ENCODE measurements around the gene RNF157. TPM values are rescaled to one million over a fixed set of nuclear protein-coding genes. Genes with fewer than 3 reads are reported as not detected.

RNF157 gene
- total RNA-seq, 1 donor from 2014 or later, result 3.1 TPM

DNA sequence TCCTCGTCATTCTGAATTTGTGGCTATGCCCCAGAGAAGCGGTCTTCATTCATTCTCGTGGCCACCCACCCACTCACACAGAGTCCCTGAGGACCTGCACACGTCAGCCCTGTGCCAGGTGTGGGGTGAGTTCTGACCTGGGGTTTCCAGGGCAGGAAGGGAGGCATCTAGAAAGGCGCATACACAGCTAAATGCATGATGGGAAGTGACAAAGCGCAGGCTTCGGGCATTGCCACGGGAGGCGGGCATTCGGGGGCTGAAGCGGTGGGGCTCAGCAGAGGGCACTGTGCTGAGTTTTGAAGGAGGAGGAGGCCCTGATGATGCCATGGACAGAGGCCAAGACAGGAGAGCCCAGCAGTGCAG, 35.8 kb upstream of the RNF157 start:
- intact Hi-C loops (cut with micrococcal nuclease), result loop anchor here (1.0 to 10.0 kb wide), 3 partner anchors 12 to 371 kb away; partner anchors contain the start of genes FOXJ1 and MRPL38
- DNase-seq, result peak; percentile 60

DNA sequence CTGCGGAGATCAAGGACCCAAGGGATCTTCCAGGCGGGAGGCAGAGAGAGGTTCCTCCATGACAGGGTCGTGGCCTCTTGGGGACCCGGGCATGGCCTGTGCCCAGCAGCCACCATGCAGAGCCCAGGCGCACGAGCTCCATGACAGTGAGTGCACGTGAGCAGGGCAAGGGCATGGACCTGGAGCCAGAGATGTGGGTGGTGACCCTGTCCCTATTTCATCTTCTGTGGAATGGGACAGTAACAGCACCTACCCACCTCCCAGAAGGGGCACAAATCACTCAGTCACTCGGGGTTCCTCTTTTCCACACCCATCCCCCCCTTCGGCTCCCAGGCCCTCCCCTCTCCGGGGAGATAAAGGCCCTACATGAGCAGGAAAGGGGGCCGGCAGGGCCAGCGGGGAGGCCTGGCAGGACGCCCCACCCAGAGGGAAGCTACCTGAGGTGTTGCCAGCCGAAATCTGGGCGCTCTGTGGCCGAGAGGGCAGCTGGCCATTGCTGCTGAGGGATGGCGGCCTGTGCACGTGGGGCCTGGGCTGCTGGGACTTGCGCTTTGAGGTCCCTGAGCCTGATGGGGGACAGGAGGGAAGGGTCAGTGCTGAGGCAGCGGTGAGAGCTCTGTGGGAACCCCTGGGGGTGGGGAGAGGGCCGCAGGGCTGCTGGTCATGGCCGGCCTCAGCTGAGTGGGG, 35.2 kb upstream of the RNF157 start:
- DNase-seq (no peak), ATAC-seq (ENCODE audit: low read depth) (no peak)
- peak overlapping the region; percentile 24 for H3K4me3 Mint-ChIP-seq
- H3K27me3 Mint-ChIP-seq, result no peaks in the 10 kb centered on the region
- H3K9me3 Mint-ChIP-seq, result no peaks in the 10 kb centered on the region
- peaks cover 6% of the 10 kb centered on the region for H3K36me3 Mint-ChIP-seq (ENCODE audit: low read depth)
- H3K4me1 Mint-ChIP-seq, result peaks cover 68% of the 10 kb centered on the region
- no peak for TF ChIP-seq CTCF (IDR thresholded peaks at IDR 0.05)
- H3K27ac Mint-ChIP-seq, result peak overlapping the region; percentile 94
- CTCF ChIA-PET, result interaction anchor here (0.6 to 3.8 kb wide), 7 partner anchors 26 to 154 kb away, joined by 3 to 22 read pairs (median 3); no protein-coding TSS in a partner anchor
- intact Hi-C loops (cut with micrococcal nuclease), result loop anchor here (1.0 to 10.0 kb wide), 3 partner anchors 11 to 371 kb away; partner anchors contain the start of genes FOXJ1 and MRPL38
- POLR2A ChIA-PET, result interaction anchor here (0.6 to 17.7 kb wide), 18 partner anchors 11 to 1263 kb away, joined by 3 to 481 read pairs (median 4); partner anchors contain the start of genes EXOC7, MRPL38, MRPL58 and RNF157

More for the DNA sequence above, 35.8 kb upstream of the RNF157 start:
- peaks cover 2% of the 10 kb centered on the region for H3K36me3 Mint-ChIP-seq (ENCODE audit: low read depth)
- no peaks in the 10 kb centered on the region for H3K9me3 Mint-ChIP-seq
- ChIA-PET POLR2A (interaction anchor here (0.5 to 17.7 kb wide), 18 partner anchors 12 to 1264 kb away, joined by 3 to 481 read pairs (median 4); partner anchors contain the start of genes EXOC7, MRPL38, MRPL58 and UBALD2), CTCF (interaction anchor here (0.6 to 3.8 kb wide), 6 partner anchors 26 to 154 kb away, joined by 3 to 22 read pairs (median 4); no protein-coding TSS in a partner anchor)
- peaks cover 62% of the 10 kb centered on the region for H3K4me1 Mint-ChIP-seq
- no peak for TF ChIP-seq CTCF (IDR thresholded peaks at IDR 0.05)
- peak overlapping the region; percentile 94 for H3K27ac Mint-ChIP-seq
- peak; percentile 35 for ATAC-seq (ENCODE audit: low read depth)
- H3K4me3 Mint-ChIP-seq, result peak overlapping the region; percentile 54
- H3K27me3 Mint-ChIP-seq, result no peaks in the 10 kb centered on the region

- Mint-ChIP-seq H3K4me1 (peaks cover 79% of the 10 kb centered on the region), H3K4me3 (peak overlapping the region; percentile 24), H3K36me3 (ENCODE audit: low read depth) (peaks cover 14% of the 10 kb centered on the region), H3K9me3 (no peaks in the 10 kb centered on the region), H3K27ac (peak overlapping the region; percentile 94), H3K27me3 (no peaks in the 10 kb centered on the region)
- DNase-seq (no peak), ATAC-seq (ENCODE audit: low read depth) (no peak)
- intact Hi-C loops (cut with micrococcal nuclease), result loop anchor here (5.0 to 10.0 kb wide), 3 partner anchors 37 to 417 kb away; partner anchors contain the start of genes MRPL38 and WBP2
- ChIA-PET CTCF (interaction anchor here (0.9 to 3.8 kb wide), 4 partner anchors 13 to 152 kb away, joined by 3 to 22 read pairs (median 6); no protein-coding TSS in a partner anchor), POLR2A (interaction anchor here (0.5 to 17.7 kb wide), 10 partner anchors 10 to 530 kb away, joined by 3 to 481 read pairs (median 4); partner anchors contain the start of genes EXOC7, RNF157 and UBALD2)
- TF ChIP-seq CTCF (IDR thresholded peaks at IDR 0.05), result no peak
Observed at GRCh38 chr17:76274112-76274956, 34.0 kb upstream of the RNF157 start.

DNA sequence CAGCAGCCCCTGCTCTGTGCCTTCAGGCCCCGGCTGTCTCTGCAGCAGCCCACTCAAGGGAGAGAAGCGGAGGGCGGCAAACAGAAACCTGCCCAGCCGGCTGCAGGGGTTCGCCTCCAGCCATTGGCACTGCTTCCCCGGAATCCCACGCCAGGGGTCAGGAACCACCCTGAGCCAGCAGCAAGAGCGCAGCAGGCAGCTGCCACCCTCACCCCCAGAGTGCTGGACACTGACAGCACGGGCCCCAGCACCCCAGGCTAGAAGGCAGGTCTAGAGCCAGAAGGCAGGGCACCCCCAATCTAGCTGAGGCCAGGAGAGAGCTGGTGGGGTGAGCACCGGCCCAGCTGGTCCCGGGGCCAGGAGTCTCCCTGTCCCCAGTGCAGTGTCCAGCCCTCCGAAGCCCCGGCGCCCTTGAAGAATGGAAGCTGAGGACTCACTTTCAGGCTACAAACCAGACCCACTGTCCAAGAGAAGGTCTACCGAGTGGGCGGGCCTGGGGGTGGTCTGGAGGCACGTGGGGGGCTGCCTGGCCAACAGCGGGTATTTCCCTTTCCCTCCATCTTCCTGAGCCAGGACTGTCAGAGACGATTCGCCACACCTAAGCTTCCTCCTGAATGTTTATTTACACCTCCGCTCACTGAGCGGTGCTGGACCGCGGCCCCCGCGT, 33.3 kb upstream of the RNF157 start:
- peaks cover 17% of the 10 kb centered on the region for H3K36me3 Mint-ChIP-seq (ENCODE audit: low read depth)
- H3K9me3 Mint-ChIP-seq, result no peaks in the 10 kb centered on the region
- intact Hi-C loops (cut with micrococcal nuclease), result loop anchor here (2.0 to 10.0 kb wide), 5 partner anchors 27 to 416 kb away; partner anchors contain the start of genes FOXJ1, MRPL38 and WBP2
- H3K27ac Mint-ChIP-seq, result peak overlapping the region; percentile 94
- no peaks in the 10 kb centered on the region for H3K27me3 Mint-ChIP-seq
- no peak for TF ChIP-seq CTCF (IDR thresholded peaks at IDR 0.05)
- DNase-seq (no peak), ATAC-seq (ENCODE audit: low read depth) (no peak)
- POLR2A ChIA-PET, result interaction anchor here (0.9 to 17.7 kb wide), 11 partner anchors 10 to 255 kb away, joined by 3 to 481 read pairs (median 7); partner anchors contain the start of genes EXOC7, RNF157 and UBALD2
- peaks cover 86% of the 10 kb centered on the region for H3K4me1 Mint-ChIP-seq
- CTCF ChIA-PET, result interaction anchor here (1.3 to 3.8 kb wide), 4 partner anchors 9 to 152 kb away, joined by 3 to 22 read pairs (median 7); no protein-coding TSS in a partner anchor
- H3K4me3 Mint-ChIP-seq, result peak overlapping the region; percentile 70

Data from activated B cell treated with CpG ODN at 0.5 μM for 24 hours (primary cell).